SK-N-MC (cell line): ENCODE data around the gene SERPINA4.
"Not testable (repeated sequence)": the region's sequence is repeated elsewhere in the genome, so short reads cannot be mapped to it uniquely, and the experiment has no call there.

ENCODE experiments used
- DNase-seq: peaks from one replicate; pipeline ENCODE4 v3.0.0-alpha.2; 2011; ENCODE audit warnings: low read depth, low spot score
- H3K27ac ChIP-seq: fragments of 200-600 bp; sonication (generic); 2 replicates; pipeline ENCODE4 v1.5.1; 2016; ENCODE audit warnings: mixed run types
- H3K36me3 ChIP-seq: fragments of 200-600 bp; sonication (generic); 2 replicates; pipeline ENCODE4 v1.6.1; 2017; ENCODE audit warnings: antibody characterized with exemption, low read length, mixed read lengths; ENCODE audit not compliant: insufficient read depth
- H3K4me3 ChIP-seq: fragments of 200-600 bp; sonication (generic); 2 replicates; pipeline ENCODE4 v1.5.1; 2016
- H3K9ac ChIP-seq: fragments of 200-600 bp; sonication (generic); 2 replicates; pipeline ENCODE4 v1.8.0; 2017; ENCODE audit warnings: mixed run types, mixed read lengths; ENCODE audit not compliant: insufficient read length
- H3K9me3 ChIP-seq: fragments of 200-600 bp; sonication (generic); 2 replicates; pipeline ENCODE4 v1.6.1; 2017; ENCODE audit warnings: low read depth, mild to moderate bottlenecking, antibody characterized with exemption, low read length, moderate library complexity, mixed read lengths
- EZH2 ChIP-seq: fragments of 200-600 bp; sonication (generic); IDR thresholded peaks from one replicate; pipeline ENCODE4 v1.6.1; 2017; ENCODE audit warnings: antibody characterized with exemption
- FOXP2 ChIP-seq: optimal IDR thresholded peaks from 2 replicates; pipeline ENCODE3; 2011; ENCODE audit warnings: mild to moderate bottlenecking, moderate library complexity; ENCODE audit not compliant: insufficient read depth; ENCODE audit errors: extremely low read length, control extremely low read depth
- POLR2AphosphoS5 ChIP-seq: IDR thresholded peaks from 2 replicates; pipeline ENCODE4 v1.6.1; 2012; ENCODE audit warnings: mild to moderate bottlenecking, low read depth, low read length, borderline replicate concordance

Gene SERPINA4

GRCh38 chr14:94599656-94600004, 38.4 kb downstream of the SERPINA4 start:
- no peak for DNase-seq
- Histone ChIP-seq H3K36me3 (no peaks in the 10 kb centered on the region), H3K4me3 (no peak overlapping the region), H3K9ac (no peak overlapping the region), H3K27ac (no peak overlapping the region), H3K9me3 (no peaks in the 10 kb centered on the region)
- TF ChIP-seq POLR2AphosphoS5 (no peak), EZH2 (no peak), FOXP2 (no peak)

- H3K9me3 ChIP-seq: no peaks in the 10 kb centered on the region
- H3K9ac ChIP-seq: no peak overlapping the region
- TF ChIP-seq FOXP2 (no peak), EZH2 (no peak), POLR2AphosphoS5 (no peak)
- no peak for DNase-seq
- no peak overlapping the region for H3K4me3 ChIP-seq
- H3K27ac ChIP-seq: no peak overlapping the region
- H3K36me3 ChIP-seq: no peaks in the 10 kb centered on the region
These were observed 38.9 kb downstream of the SERPINA4 start for GRCh38 chr14:94600148-94600545.

- Histone ChIP-seq H3K36me3 (no peaks in the 10 kb centered on the region), H3K9me3 (no peaks in the 10 kb centered on the region), H3K27ac (no peak overlapping the region), H3K9ac (no peak overlapping the region), H3K4me3 (no peak overlapping the region)
- no peak for DNase-seq
- TF ChIP-seq POLR2AphosphoS5 (no peak), FOXP2 (no peak), EZH2 (no peak)
These were observed 40.7 kb downstream of the SERPINA4 start for GRCh38 chr14:94601884-94602391.

- H3K27ac ChIP-seq: no peak overlapping the region
- H3K9ac ChIP-seq: no peak overlapping the region
- TF ChIP-seq FOXP2 (no peak), EZH2 (no peak), POLR2AphosphoS5 (no peak)
These were observed 41.5 kb downstream of the SERPINA4 start for GRCh38 chr14:94602722-94603121.

GRCh38 chr14:94605361-94605760, 44.1 kb downstream of the SERPINA4 start:
- Histone ChIP-seq H3K27ac (no peak overlapping the region), H3K9me3 (no peaks in the 10 kb centered on the region), H3K4me3 (no peak overlapping the region), H3K9ac (no peak overlapping the region), H3K36me3 (no peaks in the 10 kb centered on the region)
- TF ChIP-seq EZH2 (no peak), FOXP2 (no peak), POLR2AphosphoS5 (no peak)
- no peak for DNase-seq

More at GRCh38 chr14:94602722-94603121, 41.5 kb downstream of the SERPINA4 start:
- no peaks in the 10 kb centered on the region for H3K36me3 ChIP-seq
- no peaks in the 10 kb centered on the region for H3K9me3 ChIP-seq
- H3K4me3 ChIP-seq: no peak overlapping the region
- no peak for DNase-seq

- not testable (repeated sequence) for H3K27ac ChIP-seq, H3K9ac ChIP-seq, DNase-seq, H3K36me3 ChIP-seq, H3K9me3 ChIP-seq, H3K4me3 ChIP-seq
These were observed 47.7 kb downstream of the SERPINA4 start for GRCh38 chr14:94608966-94609365.

- no peak overlapping the region for H3K4me3 ChIP-seq
- no peak for TF ChIP-seq POLR2AphosphoS5
- no peak for TF ChIP-seq EZH2
- TF ChIP-seq FOXP2: no peak
- no peak for DNase-seq
- H3K9ac ChIP-seq: no peak overlapping the region
- H3K27ac ChIP-seq: no peak overlapping the region
- H3K36me3 ChIP-seq: no peaks in the 10 kb centered on the region
- no peaks in the 10 kb centered on the region for H3K9me3 ChIP-seq
These were observed 49.9 kb downstream of the SERPINA4 start for GRCh38 chr14:94611179-94611578.

GRCh38 chr14:94612174-94612573, 50.9 kb downstream of the SERPINA4 start, which contains the start of gene SERPINA3:
SERPINA3 (plus strand) TSS chr14:94612391; CDS start chr14:94614442, 2,051 bp downstream.
- no peak for TF ChIP-seq POLR2AphosphoS5
- TF ChIP-seq EZH2: no peak
- no peak for TF ChIP-seq FOXP2
- H3K9me3 ChIP-seq: no peaks in the 10 kb centered on the region
- H3K9ac ChIP-seq: no peak within 1 kb of the TSS
- no peak within 1 kb of the TSS for H3K27ac ChIP-seq
- H3K36me3 ChIP-seq: no peaks in the 10 kb centered on the region
- H3K4me3 ChIP-seq: no peak within 1 kb of the TSS
- DNase-seq: no peak

- Histone ChIP-seq H3K4me3 (no peak overlapping the region), H3K27ac (no peak overlapping the region), H3K36me3 (no peaks in the 10 kb centered on the region), H3K9me3 (no peaks in the 10 kb centered on the region), H3K9ac (no peak overlapping the region)
- DNase-seq: no peak
- TF ChIP-seq FOXP2 (no peak), POLR2AphosphoS5 (no peak), EZH2 (no peak)
These were observed 51.6 kb downstream of the SERPINA4 start for GRCh38 chr14:94612580-94613554.
